GM12878 (cell line): Measurements from ENCODE around the gene PSMB9. TPM values are rescaled to one million over a fixed set of nuclear protein-coding genes. Genes with fewer than 3 reads are reported as not detected.

ENCODE experiments used
- ATAC-seq: fragments of 200-7000 bp; cut with Tn5 transposase; 3 replicates; pipeline ENCODE4 v1.9.1; 2020; ENCODE audit warnings: mild to moderate bottlenecking, moderate library complexity
- BruUV-seq: library from RNA; stranded (reverse); fragments of 400-500 nt; replicated peaks from 2 replicates; lab custom pipeline; 2021; lab: Mats Ljungman, UMichigan
- CTCF ChIA-PET: fragments of 300-600 bp; sonication (Branson Sonifier 250); formaldehyde crosslinking; extraction: SDS; loops from one replicate; lab custom pipeline; 2021; ENCODE audit warnings: inconsistent platforms; lab: Yijun Ruan, JAX
- POLR2A ChIA-PET: fragments of 350-600 bp; formaldehyde crosslinking; extraction: SDS; loops from one replicate; lab custom pipeline; 2021; ENCODE audit warnings: inconsistent platforms; lab: Charles Lee
- RAD21 ChIA-PET: fragments of 300-600 bp; sonication (Branson Sonifier 250); formaldehyde crosslinking; loops from one replicate; lab custom pipeline; 2023; ENCODE audit warnings: antibody characterized with exemption; ENCODE audit not compliant: unreplicated experiment; lab: Charles Lee
- SMC1A ChIA-PET: fragments of 300-600 bp; sonication (Branson Sonifier 250); formaldehyde crosslinking; loops from one replicate; lab custom pipeline; 2023; ENCODE audit not compliant: unreplicated experiment, uncharacterized antibody; lab: Charles Lee
- DNase-seq: peaks from one replicate; pipeline ENCODE4 v3.0.0-alpha.2; 2011; ENCODE audit warnings: low read depth, low spot score
- FAIRE-seq: peaks from 3 replicates; lab custom pipeline; 2011; peaks lifted over from hg19 to GRCh38; lab: Jason Lieb, UNC
- H2AFZ ChIP-seq: 2 replicates; pipeline ENCODE4 v1.6.0; 2011; ENCODE audit warnings: low read depth, low read length, control low read depth; ENCODE audit not compliant: control insufficient read depth
- H3K27ac ChIP-seq: 2 replicates; pipeline ENCODE4 v1.5.1; 2011; ENCODE audit warnings: control low read depth; ENCODE audit not compliant: control insufficient read depth, insufficient read depth
- H3K27me3 ChIP-seq, 2 experiments: replicated peaks in 1 of 2; 2 replicates each; pipeline versions ENCODE4 v1.6.0 to v1.6.1; 2011; ENCODE audit warnings: low read length in 1 of 2; ENCODE audit not compliant: control insufficient read depth in 2 of 2, insufficient read depth in 2 of 2
- H3K36me3 ChIP-seq, 2 experiments: 2 replicates each; pipeline ENCODE4 v1.5.1; 2011; ENCODE audit warnings: low read length in 1 of 2; ENCODE audit not compliant: control insufficient read depth in 2 of 2, insufficient read depth in 2 of 2
- H3K4me1 ChIP-seq: 2 replicates; pipeline ENCODE4 v1.6.1; 2011; ENCODE audit warnings: mild to moderate bottlenecking, low read length, moderate library complexity, mixed read lengths; ENCODE audit not compliant: control insufficient read depth, insufficient read depth
- H3K4me2 ChIP-seq: 2 replicates; pipeline ENCODE4 v1.6.0; 2011; ENCODE audit warnings: control low read depth; ENCODE audit not compliant: control insufficient read depth, insufficient read depth
- H3K4me3 ChIP-seq: fragments of 200-600 bp; sonication (generic); 2 replicates; pipeline ENCODE4 v1.5.1; 2016
- H3K79me2 ChIP-seq: 2 replicates; pipeline ENCODE4 v1.6.0; 2011; ENCODE audit warnings: low read length; ENCODE audit not compliant: control insufficient read depth, insufficient read depth
- H3K9ac ChIP-seq: 2 replicates; pipeline ENCODE4 v1.8.0; 2011; ENCODE audit warnings: low read length, control low read depth, mixed read lengths; ENCODE audit not compliant: control insufficient read depth, insufficient read depth
- H3K9me3 ChIP-seq: replicated peaks from 3 replicates; pipeline ENCODE4 v1.5.1; 2011; ENCODE audit warnings: mild to moderate bottlenecking, low read length; ENCODE audit not compliant: control insufficient read depth, insufficient read depth
- H4K20me1 ChIP-seq: 2 replicates; pipeline ENCODE4 v1.6.0; 2011; ENCODE audit not compliant: control insufficient read depth, insufficient read depth
- BHLHE40 ChIP-seq, 2 experiments: fragments of 450-650 bp in 1 of 2; IDR thresholded peaks; 2 replicates each; pipeline ENCODE4 v1.6.1; 2011 to 2017; ENCODE audit warnings: low read depth in 2 of 2, borderline replicate concordance in 1 of 2, improper control_type of control experiment in 1 of 2, low read length in 1 of 2, mild to moderate bottlenecking in 1 of 2
- BRCA1 ChIP-seq: IDR thresholded peaks from 2 replicates; pipeline ENCODE4 v1.6.1; 2011; ENCODE audit warnings: low read depth, low read length, improper control_type of control experiment
- CREB1 ChIP-seq: IDR thresholded peaks from 2 replicates; pipeline ENCODE4 v1.6.1; 2012; ENCODE audit warnings: low read depth, mild to moderate bottlenecking, inconsistent platforms
- EGR1 ChIP-seq, 2 experiments: IDR thresholded peaks; 1 replicate in 1 of 2; 2 replicates in 1 of 2; pipeline ENCODE4 v1.6.1; 2011 to 2012; ENCODE audit warnings: low read depth in 2 of 2, low read length in 2 of 2, borderline replicate concordance in 1 of 2, mild to moderate bottlenecking in 1 of 2, moderate library complexity in 1 of 2
- ELK1 ChIP-seq: IDR thresholded peaks from 2 replicates; pipeline ENCODE4 v1.6.1; 2012; ENCODE audit warnings: low read depth, low read length, improper control_type of control experiment
- EZH2 ChIP-seq: IDR thresholded peaks from 2 replicates; pipeline ENCODE4 v1.6.1; 2012; ENCODE audit warnings: low read depth, mild to moderate bottlenecking, control low read depth, inconsistent platforms, low read length, borderline replicate concordance; ENCODE audit not compliant: control insufficient read depth
- HSF1 ChIP-seq: fragments of 150-350 bp; IDR thresholded peaks from 2 replicates; pipeline ENCODE4 v1.6.1; 2014; ENCODE audit warnings: mild to moderate bottlenecking, low read depth, low read length
- IKZF2 ChIP-seq, 2 experiments: fragments of 450-650 bp; IDR thresholded peaks; 2 replicates each; pipeline ENCODE4 v1.6.1; 2017; ENCODE audit warnings: mild to moderate bottlenecking in 2 of 2, moderate library complexity in 2 of 2
- MTA3 ChIP-seq: IDR thresholded peaks from 2 replicates; pipeline ENCODE4 v1.6.1; 2012; ENCODE audit warnings: low read length, inconsistent platforms, borderline replicate concordance
- NFXL1 ChIP-seq: fragments of 450-650 bp; IDR thresholded peaks from 2 replicates; pipeline ENCODE4 v1.6.1; 2017; ENCODE audit warnings: antibody characterized with exemption, mild to moderate bottlenecking, borderline replicate concordance
- NFYA ChIP-seq: IDR thresholded peaks from 2 replicates; pipeline ENCODE4 v1.6.1; 2011; ENCODE audit warnings: low read depth, mild to moderate bottlenecking, low read length, improper control_type of control experiment, borderline replicate concordance
- RAD21 ChIP-seq: IDR thresholded peaks from 2 replicates; pipeline ENCODE4 v1.6.1; 2011; ENCODE audit warnings: mild to moderate bottlenecking, low read depth, low read length, moderate library complexity; ENCODE audit not compliant: insufficient read depth
- RCOR1 ChIP-seq: conservative IDR thresholded peaks from 2 replicates; pipeline ENCODE4 v1.6.1; 2012; ENCODE audit warnings: low read depth, low read length, improper control_type of control experiment
- SUZ12 ChIP-seq: fragments of 200-600 bp; sonication (generic); IDR thresholded peaks from one replicate; pipeline ENCODE4 v1.6.1; 2018; ENCODE audit warnings: antibody characterized with exemption, mild to moderate bottlenecking; ENCODE audit not compliant: unreplicated experiment
- TAF1 ChIP-seq: IDR thresholded peaks from 2 replicates; pipeline ENCODE4 v1.6.1; 2011; ENCODE audit warnings: mild to moderate bottlenecking, low read depth, low read length, borderline replicate concordance
- ZNF384 ChIP-seq: IDR thresholded peaks from 2 replicates; pipeline ENCODE4 v1.6.1; 2012; ENCODE audit warnings: low read depth, mild to moderate bottlenecking, low read length, improper control_type of control experiment, borderline replicate concordance
- ZSCAN29 ChIP-seq: fragments of 450-650 bp; IDR thresholded peaks from 2 replicates; pipeline ENCODE4 v1.6.1; 2017; ENCODE audit warnings: mild to moderate bottlenecking, moderate library complexity
- WGBS: methylation state at CpG from one replicate; pipeline ENCODE4 v1.1.6; 2016; ENCODE audit warnings: low lambda C conversion rate; ENCODE audit not compliant: insufficient replicate concordance, insufficient coverage; ENCODE audit errors: missing lambda C conversion rate; 5-methylcytosine and 5-hydroxymethylcytosine counted together
- in situ Hi-C: fragments of 300-500 bp; cut with MboI; formaldehyde crosslinking; loops from 9 replicates; pipeline ENCODE4 v1.14.3; 2018; ENCODE audit warnings: mixed read lengths
- intact Hi-C: fragments of 100-400 bp; cut with micrococcal nuclease; formaldehyde crosslinking; loops from one replicate; pipeline ENCODE4 v1.14.2; 2022; ENCODE audit not compliant: unreplicated experiment
- polyA plus RNA-seq, 11 experiments: library from polyadenylated mRNA; depleted of rRNA in 4 of 11; unstranded in 6 of 11; stranded (reverse) in 5 of 11; fragments of >200 nt; fragmentation: Nextera tagmentation in 4 of 11; fragmentation: Illumina TruSeq in 1 of 11; extraction: Ambion mirVana in 4 of 11; extraction: Trizol in 1 of 11; gene quantifications; 1 replicate in 1 of 11; 2 replicates in 10 of 11; pipeline versions ENCODE4 v1.2.1 to v1.2.3, GENCODE V29; 2011 to 2016; ENCODE audit warnings: inconsistent platforms in 2 of 11, missing spikeins in 2 of 11, low read depth in 1 of 11
- total RNA-seq, 4 experiments: library from RNA; depleted of rRNA in 3 of 4; stranded (reverse); fragments of >200 nt in 3 of 4; fragmentation: Illumina TruSeq in 1 of 4; extraction: Trizol in 1 of 4; gene quantifications; 2 replicates each; pipeline versions ENCODE4 v1.2.1 to v1.2.3, GENCODE V29; 2013 to 2021
- TF ChIP-seq, protein P1 (sequence below): fragments of 450-650 bp; conservative IDR thresholded peaks from 2 replicates; pipeline ENCODE4 v1.6.1; 2017; ENCODE audit warnings: mild to moderate bottlenecking, moderate library complexity

The PSMB9 gene
- total and polyA plus RNA-seq, 10 of the 15 experiments (the other 5 are each of a cell fraction or from before 2014, with no cell fraction given), result 167 to 517 (median 275) TPM

GRCh38 chr6:32830017-32830416 lies 24.0 kb upstream of the PSMB9 start:
- H3K4me2 ChIP-seq, result no peak overlapping the region
- H4K20me1 ChIP-seq, result no peaks in the 10 kb centered on the region
- ChIA-PET RAD21 (no interaction called here), SMC1A (no interaction called here), POLR2A (no interaction called here), CTCF (no interaction called here)
- H2AFZ ChIP-seq, result no peak overlapping the region
- peaks cover 8% of the 10 kb centered on the region; the same call in 1 of the 2 replicates for H3K4me1 ChIP-seq
- H3K27me3 ChIP-seq, result no peaks in the 10 kb centered on the region
- no peak overlapping the region for H3K4me3 ChIP-seq
- no peak overlapping the region for H3K27ac ChIP-seq
- no peaks in the 10 kb centered on the region; the same call in 2 of the 3 replicates for H3K9me3 ChIP-seq
- H3K79me2 ChIP-seq, result peaks cover 5% of the 10 kb centered on the region
- H3K36me3 ChIP-seq, result peaks cover 9 to 50% of the 10 kb centered on the region in 2 experiments
- BruUV-seq, result no TSS peak
- ATAC-seq (no peak), DNase-seq (no peak), FAIRE-seq (no peak)
- in situ Hi-C loops, result no loop called here
- H3K9ac ChIP-seq, result no peak overlapping the region
- 98% methylated on average over 5 of the region's 5 CpGs for WGBS
- intact Hi-C loops, result no loop called here
- no peak for TF ChIP-seq CREB1
- no peak for TF ChIP-seq EGR1 (IDR thresholded peaks at IDR 0.05; ENCODE audit: borderline replicate concordance in 1 of 2, low read depth in 2 of 2, low read length in 2 of 2)
- TF ChIP-seq, protein P1, sequence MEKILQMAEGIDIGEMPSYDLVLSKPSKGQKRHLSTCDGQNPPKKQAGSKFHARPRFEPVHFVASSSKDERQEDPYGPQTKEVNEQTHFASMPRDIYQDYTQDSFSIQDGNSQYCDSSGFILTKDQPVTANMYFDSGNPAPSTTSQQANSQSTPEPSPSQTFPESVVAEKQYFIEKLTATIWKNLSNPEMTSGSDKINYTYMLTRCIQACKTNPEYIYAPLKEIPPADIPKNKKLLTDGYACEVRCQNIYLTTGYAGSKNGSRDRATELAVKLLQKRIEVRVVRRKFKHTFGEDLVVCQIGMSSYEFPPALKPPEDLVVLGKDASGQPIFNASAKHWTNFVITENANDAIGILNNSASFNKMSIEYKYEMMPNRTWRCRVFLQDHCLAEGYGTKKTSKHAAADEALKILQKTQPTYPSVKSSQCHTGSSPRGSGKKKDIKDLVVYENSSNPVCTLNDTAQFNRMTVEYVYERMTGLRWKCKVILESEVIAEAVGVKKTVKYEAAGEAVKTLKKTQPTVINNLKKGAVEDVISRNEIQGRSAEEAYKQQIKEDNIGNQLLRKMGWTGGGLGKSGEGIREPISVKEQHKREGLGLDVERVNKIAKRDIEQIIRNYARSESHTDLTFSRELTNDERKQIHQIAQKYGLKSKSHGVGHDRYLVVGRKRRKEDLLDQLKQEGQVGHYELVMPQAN, result no peak
- TF ChIP-seq ELK1, result no peak
- no peak for TF ChIP-seq EZH2
- no peak for TF ChIP-seq HSF1
- TF ChIP-seq BHLHE40 (IDR thresholded peaks at IDR 0.05; ENCODE audit: borderline replicate concordance in 1 of 2, low read depth in 2 of 2, low read length in 1 of 2), result no peak
- TF ChIP-seq RCOR1, result no peak
- TF ChIP-seq ZNF384, result no peak
- TF ChIP-seq NFXL1, result no peak
- TF ChIP-seq SUZ12, result no peak
- no peak for TF ChIP-seq NFYA
- no peak for TF ChIP-seq BRCA1
- no peak for TF ChIP-seq TAF1
- no peak for TF ChIP-seq IKZF2 (IDR thresholded peaks at IDR 0.05)
- no peak for TF ChIP-seq MTA3
- no peak for TF ChIP-seq RAD21
- TF ChIP-seq ZSCAN29, result no peak
